ENCODE data around the gene RAB35.

RAB35 gene

DNA sequence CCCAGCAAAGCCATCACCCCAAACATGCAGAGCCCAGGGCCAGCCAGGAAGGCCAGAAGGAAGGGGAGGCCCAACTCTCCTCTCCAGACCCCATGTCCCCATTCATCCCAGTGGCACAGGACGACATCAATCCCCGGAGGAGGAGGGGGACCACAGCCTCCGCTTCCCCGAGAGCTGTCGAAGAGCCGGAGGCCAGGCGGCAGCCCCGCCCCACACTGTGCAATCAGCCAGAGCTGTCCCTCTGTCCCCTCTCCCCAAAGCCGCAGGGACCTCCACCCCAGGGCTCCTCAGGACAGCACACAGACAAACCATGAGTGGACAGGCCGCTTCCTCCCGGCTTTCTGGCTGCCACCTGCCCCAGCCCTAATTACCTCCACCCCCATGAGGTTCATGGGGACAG is 16.8 kb downstream of the RAB35 start:
- H3K9me3 ChIP-seq: no peaks in the 10 kb centered on the region
- peaks cover 100% of the 10 kb centered on the region for H3K36me3 ChIP-seq
- no peak for TF ChIP-seq CTCF (IDR thresholded peaks at IDR 0.05)
- H3K27me3 ChIP-seq: no peaks in the 10 kb centered on the region
- no peak overlapping the region for H3K27ac ChIP-seq
- peaks cover 8% of the 10 kb centered on the region in 2 experiments for H3K4me1 ChIP-seq (ENCODE audit: control insufficient read depth in 1 of 2, insufficient read depth in 1 of 2, low read depth in 1 of 2, low read length in 1 of 2)
- no peak overlapping the region for H3K4me3 ChIP-seq (ENCODE audit: low read depth in 1 of 2, low read length in 1 of 2)

DNA sequence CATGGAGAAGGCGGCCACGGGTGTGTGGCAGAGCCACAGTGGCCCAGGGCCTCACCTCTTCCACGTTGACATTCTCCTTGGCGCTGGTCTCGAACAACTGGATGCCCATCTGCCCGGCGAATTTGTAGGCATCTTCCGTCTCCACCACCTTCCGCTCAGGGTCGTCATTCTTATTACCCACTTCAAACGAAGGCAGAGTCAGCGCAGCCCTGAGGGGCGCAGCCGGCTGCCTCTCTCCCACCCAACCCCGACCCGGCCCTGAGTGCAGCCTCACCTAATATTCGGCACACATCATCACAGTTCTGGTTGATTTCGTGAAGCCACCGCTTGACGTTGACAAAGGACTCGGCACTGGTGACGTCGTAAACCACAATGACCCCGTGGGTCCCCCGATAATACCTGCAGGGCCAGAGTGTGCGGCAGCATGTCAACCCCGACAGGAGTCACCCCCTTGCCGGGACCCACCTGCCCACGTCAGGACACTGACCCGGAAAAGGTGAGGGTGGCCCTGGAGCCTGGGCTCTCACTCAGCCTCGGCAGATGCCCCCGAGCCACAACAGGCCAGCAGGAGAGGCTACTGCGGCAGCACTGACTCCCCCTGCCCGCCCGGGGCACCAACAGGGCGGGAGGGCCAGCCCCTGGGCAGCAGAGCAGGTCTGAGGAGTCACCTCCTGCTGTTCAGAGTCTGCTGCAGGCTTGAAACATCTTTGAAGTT is 17.6 kb downstream of the RAB35 start:
- no peaks in the 10 kb centered on the region for H3K9me3 ChIP-seq
- H3K4me1 ChIP-seq (ENCODE audit: control insufficient read depth in 1 of 2, insufficient read depth in 1 of 2, low read depth in 1 of 2, low read length in 1 of 2): peaks cover 8% of the 10 kb centered on the region in 2 experiments
- H3K4me3 ChIP-seq (ENCODE audit: low read depth in 1 of 2, low read length in 1 of 2): no peak overlapping the region
- no peaks in the 10 kb centered on the region for H3K27me3 ChIP-seq
- TF ChIP-seq CTCF (IDR thresholded peaks at IDR 0.05): no peak
- H3K36me3 ChIP-seq: peaks cover 100% of the 10 kb centered on the region
- no peak overlapping the region for H3K27ac ChIP-seq

DNA sequence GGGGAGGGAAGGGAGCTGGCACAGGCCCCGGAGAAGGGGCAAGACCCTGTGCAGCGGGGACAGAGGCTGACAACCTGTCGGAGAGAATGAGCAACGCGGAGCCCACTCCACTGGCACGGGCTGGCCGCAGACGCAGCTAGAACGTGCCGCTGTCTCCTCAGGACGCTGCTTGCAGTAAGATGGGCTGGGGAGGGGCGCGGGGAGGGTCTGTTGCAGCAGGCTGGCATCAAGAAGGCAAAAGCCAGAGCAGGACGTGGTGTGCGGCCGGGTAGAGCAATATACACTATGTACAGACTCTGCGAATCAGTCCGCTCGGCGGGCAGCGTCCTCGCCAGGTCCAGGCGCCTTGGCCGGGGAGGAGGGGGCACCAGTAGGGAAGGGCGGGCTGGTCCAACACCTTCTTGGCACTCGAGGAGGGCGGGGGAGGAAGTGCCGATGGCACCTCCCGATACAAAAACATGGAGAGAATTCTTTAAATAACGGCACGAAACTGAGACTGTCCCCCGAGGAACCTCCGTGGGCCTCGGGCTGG is 19.8 kb downstream of the RAB35 start:
- Histone ChIP-seq H3K9me3 (no peaks in the 10 kb centered on the region), H3K27me3 (no peaks in the 10 kb centered on the region), H3K36me3 (peaks cover 100% of the 10 kb centered on the region), H3K4me3 (ENCODE audit: low read depth in 1 of 2, low read length in 1 of 2) (no peak overlapping the region), H3K27ac (no peak overlapping the region), H3K4me1 (ENCODE audit: control insufficient read depth in 1 of 2, insufficient read depth in 1 of 2, low read depth in 1 of 2, low read length in 1 of 2) (no peaks in the 10 kb centered on the region)
- no peak for TF ChIP-seq CTCF (IDR thresholded peaks at IDR 0.05)

DNA sequence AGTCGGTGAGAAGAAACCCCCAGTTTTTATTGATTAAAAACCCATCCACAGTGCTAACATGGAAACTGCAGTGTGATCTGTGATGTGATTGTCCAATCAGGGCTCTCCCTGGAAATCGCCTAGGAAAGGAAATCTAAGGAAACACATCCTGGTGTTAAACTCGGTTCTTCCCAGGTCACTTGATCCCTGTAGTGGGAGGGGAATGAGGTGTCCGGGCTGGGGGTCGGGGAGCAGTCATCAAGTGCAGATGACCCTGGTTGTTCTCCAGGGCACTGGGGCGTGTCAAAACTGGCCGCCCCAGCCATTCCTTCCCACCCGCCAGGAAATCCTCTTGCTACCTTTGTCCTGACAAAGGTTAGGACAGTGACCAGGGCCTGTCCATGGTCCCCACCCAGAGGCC is 20.8 kb downstream of the RAB35 start:
- H3K4me3 ChIP-seq (ENCODE audit: low read depth in 1 of 2, low read length in 1 of 2): no peak overlapping the region
- H3K36me3 ChIP-seq: peaks cover 94% of the 10 kb centered on the region
- H3K27me3 ChIP-seq: no peaks in the 10 kb centered on the region
- TF ChIP-seq CTCF (IDR thresholded peaks at IDR 0.05): no peak
- no peaks in the 10 kb centered on the region for H3K4me1 ChIP-seq (ENCODE audit: control insufficient read depth in 1 of 2, insufficient read depth in 1 of 2, low read depth in 1 of 2, low read length in 1 of 2)
- no peak overlapping the region for H3K27ac ChIP-seq
- H3K9me3 ChIP-seq: no peaks in the 10 kb centered on the region

DNA sequence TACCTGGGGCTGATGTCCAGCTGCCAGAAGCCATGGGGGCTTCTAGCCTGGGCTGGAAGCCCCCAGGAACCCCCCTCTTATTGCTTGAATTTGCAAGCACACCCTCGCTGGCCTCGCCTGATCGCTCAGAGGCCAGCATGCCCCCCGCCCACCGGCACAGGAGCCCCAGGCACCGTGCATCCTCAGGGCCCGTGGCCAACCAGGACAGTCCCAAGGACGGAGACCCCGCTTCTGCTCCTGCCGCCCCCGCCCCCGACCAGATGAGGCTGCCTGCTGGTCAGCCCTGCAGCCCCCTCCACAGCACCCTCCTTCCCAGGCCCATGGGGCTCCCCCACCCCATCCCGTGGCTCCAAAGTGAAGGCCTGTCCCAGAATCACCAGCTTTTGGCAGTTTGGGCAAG is 21.2 kb downstream of the RAB35 start:
- Histone ChIP-seq H3K4me1 (ENCODE audit: control insufficient read depth in 1 of 2, insufficient read depth in 1 of 2, low read depth in 1 of 2, low read length in 1 of 2) (no peaks in the 10 kb centered on the region), H3K27ac (no peak overlapping the region), H3K9me3 (no peaks in the 10 kb centered on the region), H3K36me3 (peaks cover 90% of the 10 kb centered on the region), H3K4me3 (ENCODE audit: low read depth in 1 of 2, low read length in 1 of 2) (no peak overlapping the region), H3K27me3 (no peaks in the 10 kb centered on the region)
- no peak for TF ChIP-seq CTCF (IDR thresholded peaks at IDR 0.05)

All from neutrophil (primary cell).